Measurements from ENCODE around the gene ATP10A. TPM values are rescaled to one million over a fixed set of nuclear protein-coding genes. Genes with fewer than 3 reads are reported as not detected.

The ATP10A gene
- polyA plus RNA-seq, 1 donor from 2014 or later: not detected

DNA sequence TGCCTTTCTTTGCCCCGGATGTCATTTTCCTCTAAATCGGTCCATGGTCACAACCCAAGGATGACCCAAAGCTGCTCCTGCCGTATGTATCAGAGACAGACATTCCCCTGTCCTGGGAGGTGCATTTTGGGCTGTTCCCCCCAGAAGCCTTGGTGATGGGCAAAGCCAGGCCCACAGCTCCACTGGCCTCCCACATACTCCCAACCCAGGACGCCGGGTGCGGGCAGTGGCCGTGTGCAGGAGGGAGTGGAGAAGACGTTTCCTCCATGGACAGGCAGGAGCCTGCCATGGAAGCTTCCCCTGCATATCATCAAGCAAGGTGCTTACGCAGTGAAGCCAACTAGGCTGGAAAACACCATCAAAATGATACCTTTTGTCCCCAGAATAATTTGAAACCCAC, 175.0 kb downstream of the ATP10A start:
- H3K27me3 ChIP-seq (ENCODE audit: insufficient read depth, low read depth, low read length): no peaks in the 10 kb centered on the region
- TF ChIP-seq MXI1 (conservative IDR thresholded peaks at IDR 0.05; ENCODE audit: poor library complexity, severe bottlenecking) (no peak), EP300 (conservative IDR thresholded peaks at IDR 0.05; ENCODE audit: poor library complexity, severe bottlenecking) (no peak), RAD21 (conservative IDR thresholded peaks at IDR 0.05) (no peak), TAF1 (IDR thresholded peaks at IDR 0.05; ENCODE audit: low read depth) (no peak), EZH2 (IDR thresholded peaks at IDR 0.05; ENCODE audit: borderline replicate concordance, insufficient read depth, low read length, poor library complexity, severe bottlenecking) (no peak), POLR2AphosphoS5 (IDR thresholded peaks at IDR 0.05) (no peak), SMC3 (conservative IDR thresholded peaks at IDR 0.05; ENCODE audit: poor library complexity) (no peak)
- TF ChIP-seq, protein P1, sequence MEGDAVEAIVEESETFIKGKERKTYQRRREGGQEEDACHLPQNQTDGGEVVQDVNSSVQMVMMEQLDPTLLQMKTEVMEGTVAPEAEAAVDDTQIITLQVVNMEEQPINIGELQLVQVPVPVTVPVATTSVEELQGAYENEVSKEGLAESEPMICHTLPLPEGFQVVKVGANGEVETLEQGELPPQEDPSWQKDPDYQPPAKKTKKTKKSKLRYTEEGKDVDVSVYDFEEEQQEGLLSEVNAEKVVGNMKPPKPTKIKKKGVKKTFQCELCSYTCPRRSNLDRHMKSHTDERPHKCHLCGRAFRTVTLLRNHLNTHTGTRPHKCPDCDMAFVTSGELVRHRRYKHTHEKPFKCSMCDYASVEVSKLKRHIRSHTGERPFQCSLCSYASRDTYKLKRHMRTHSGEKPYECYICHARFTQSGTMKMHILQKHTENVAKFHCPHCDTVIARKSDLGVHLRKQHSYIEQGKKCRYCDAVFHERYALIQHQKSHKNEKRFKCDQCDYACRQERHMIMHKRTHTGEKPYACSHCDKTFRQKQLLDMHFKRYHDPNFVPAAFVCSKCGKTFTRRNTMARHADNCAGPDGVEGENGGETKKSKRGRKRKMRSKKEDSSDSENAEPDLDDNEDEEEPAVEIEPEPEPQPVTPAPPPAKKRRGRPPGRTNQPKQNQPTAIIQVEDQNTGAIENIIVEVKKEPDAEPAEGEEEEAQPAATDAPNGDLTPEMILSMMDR (IDR thresholded peaks at IDR 0.05; ENCODE audit: poor library complexity, severe bottlenecking): no peak
- TF ChIP-seq, protein P2, sequence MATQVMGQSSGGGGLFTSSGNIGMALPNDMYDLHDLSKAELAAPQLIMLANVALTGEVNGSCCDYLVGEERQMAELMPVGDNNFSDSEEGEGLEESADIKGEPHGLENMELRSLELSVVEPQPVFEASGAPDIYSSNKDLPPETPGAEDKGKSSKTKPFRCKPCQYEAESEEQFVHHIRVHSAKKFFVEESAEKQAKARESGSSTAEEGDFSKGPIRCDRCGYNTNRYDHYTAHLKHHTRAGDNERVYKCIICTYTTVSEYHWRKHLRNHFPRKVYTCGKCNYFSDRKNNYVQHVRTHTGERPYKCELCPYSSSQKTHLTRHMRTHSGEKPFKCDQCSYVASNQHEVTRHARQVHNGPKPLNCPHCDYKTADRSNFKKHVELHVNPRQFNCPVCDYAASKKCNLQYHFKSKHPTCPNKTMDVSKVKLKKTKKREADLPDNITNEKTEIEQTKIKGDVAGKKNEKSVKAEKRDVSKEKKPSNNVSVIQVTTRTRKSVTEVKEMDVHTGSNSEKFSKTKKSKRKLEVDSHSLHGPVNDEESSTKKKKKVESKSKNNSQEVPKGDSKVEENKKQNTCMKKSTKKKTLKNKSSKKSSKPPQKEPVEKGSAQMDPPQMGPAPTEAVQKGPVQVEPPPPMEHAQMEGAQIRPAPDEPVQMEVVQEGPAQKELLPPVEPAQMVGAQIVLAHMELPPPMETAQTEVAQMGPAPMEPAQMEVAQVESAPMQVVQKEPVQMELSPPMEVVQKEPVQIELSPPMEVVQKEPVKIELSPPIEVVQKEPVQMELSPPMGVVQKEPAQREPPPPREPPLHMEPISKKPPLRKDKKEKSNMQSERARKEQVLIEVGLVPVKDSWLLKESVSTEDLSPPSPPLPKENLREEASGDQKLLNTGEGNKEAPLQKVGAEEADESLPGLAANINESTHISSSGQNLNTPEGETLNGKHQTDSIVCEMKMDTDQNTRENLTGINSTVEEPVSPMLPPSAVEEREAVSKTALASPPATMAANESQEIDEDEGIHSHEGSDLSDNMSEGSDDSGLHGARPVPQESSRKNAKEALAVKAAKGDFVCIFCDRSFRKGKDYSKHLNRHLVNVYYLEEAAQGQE (IDR thresholded peaks at IDR 0.05; ENCODE audit: borderline replicate concordance): no peak
- H4K20me1 ChIP-seq (ENCODE audit: insufficient read depth): no peaks in the 10 kb centered on the region
- no peaks in the 10 kb centered on the region for H3F3A ChIP-seq (ENCODE audit: insufficient read depth, low read length, poor library complexity, severe bottlenecking)
- no peak overlapping the region for H3K9ac ChIP-seq (ENCODE audit: low read length)
- no peaks in the 10 kb centered on the region for H3K9me2 ChIP-seq (ENCODE audit: insufficient read depth, low read length)
- H3K27ac ChIP-seq (ENCODE audit: low read length): no peak overlapping the region
- H3K79me2 ChIP-seq (replicated peaks; ENCODE audit: insufficient read depth, low read length): no peaks in the 10 kb centered on the region
- H3K4me2 ChIP-seq (ENCODE audit: low read length): no peak overlapping the region
- no peak overlapping the region for H2AFZ ChIP-seq (ENCODE audit: low read depth, low read length)
- H3K4me3 ChIP-seq (ENCODE audit: low read length): no peak overlapping the region
- H3K9me3 ChIP-seq (ENCODE audit: low read length): no peaks in the 10 kb centered on the region
- no peaks in the 10 kb centered on the region for H3K36me3 ChIP-seq (ENCODE audit: insufficient read depth, low read length)

DNA sequence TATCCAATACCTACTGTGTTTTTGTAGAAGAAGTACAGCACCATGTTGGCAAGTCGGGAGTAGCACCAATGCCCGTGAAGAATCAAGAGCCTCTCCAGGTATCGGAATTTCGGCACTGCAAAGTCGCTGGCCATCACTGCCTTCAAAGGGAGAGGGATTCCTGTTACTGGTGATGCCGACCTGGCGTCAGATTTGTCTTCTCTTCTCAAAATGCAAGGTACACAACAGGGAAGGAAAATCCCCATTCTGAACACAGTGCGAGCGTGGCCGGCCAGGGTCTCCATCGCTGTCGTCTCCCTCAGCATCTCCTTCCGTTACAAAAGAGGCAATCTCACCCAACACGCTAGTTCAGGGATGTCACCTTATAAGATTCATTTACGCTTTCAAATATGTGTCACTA, 175.4 kb downstream of the ATP10A start:
- Histone ChIP-seq H3K27me3 (ENCODE audit: insufficient read depth, low read depth, low read length) (no peaks in the 10 kb centered on the region), H3F3A (ENCODE audit: insufficient read depth, low read length, poor library complexity, severe bottlenecking) (no peaks in the 10 kb centered on the region), H3K9me2 (ENCODE audit: insufficient read depth, low read length) (no peaks in the 10 kb centered on the region), H3K4me2 (ENCODE audit: low read length) (no peak overlapping the region), H2AFZ (ENCODE audit: low read depth, low read length) (no peak overlapping the region), H3K79me2 (replicated peaks; ENCODE audit: insufficient read depth, low read length) (no peaks in the 10 kb centered on the region), H4K20me1 (ENCODE audit: insufficient read depth) (no peaks in the 10 kb centered on the region), H3K36me3 (ENCODE audit: insufficient read depth, low read length) (no peaks in the 10 kb centered on the region), H3K4me3 (ENCODE audit: low read length) (no peak overlapping the region), H3K9me3 (ENCODE audit: low read length) (no peaks in the 10 kb centered on the region), H3K27ac (ENCODE audit: low read length) (no peak overlapping the region), H3K9ac (ENCODE audit: low read length) (no peak overlapping the region)
- TF ChIP-seq RAD21 (conservative IDR thresholded peaks at IDR 0.05) (no peak), SMC3 (conservative IDR thresholded peaks at IDR 0.05; ENCODE audit: poor library complexity) (no peak), TAF1 (IDR thresholded peaks at IDR 0.05; ENCODE audit: low read depth) (no peak), EP300 (conservative IDR thresholded peaks at IDR 0.05; ENCODE audit: poor library complexity, severe bottlenecking) (no peak), MXI1 (conservative IDR thresholded peaks at IDR 0.05; ENCODE audit: poor library complexity, severe bottlenecking) (no peak), EZH2 (IDR thresholded peaks at IDR 0.05; ENCODE audit: borderline replicate concordance, insufficient read depth, low read length, poor library complexity, severe bottlenecking) (no peak), POLR2AphosphoS5 (IDR thresholded peaks at IDR 0.05) (no peak)
- TF ChIP-seq, protein P2 (IDR thresholded peaks at IDR 0.05; ENCODE audit: borderline replicate concordance): no peak
- TF ChIP-seq, protein P1 (IDR thresholded peaks at IDR 0.05; ENCODE audit: poor library complexity, severe bottlenecking): no peak

Measured in neural cell (in vitro differentiated cells).